ENCODE data around the gene SSUH2. TPM values are rescaled to one million over a fixed set of nuclear protein-coding genes. Genes with fewer than 3 reads are reported as not detected.

SSUH2 gene
- total and polyA plus RNA-seq, 2 of the 13 experiments (the other 11 are each of a cell fraction or from before 2014, with no cell fraction given), result 38.1 to 136 TPM

DNA sequence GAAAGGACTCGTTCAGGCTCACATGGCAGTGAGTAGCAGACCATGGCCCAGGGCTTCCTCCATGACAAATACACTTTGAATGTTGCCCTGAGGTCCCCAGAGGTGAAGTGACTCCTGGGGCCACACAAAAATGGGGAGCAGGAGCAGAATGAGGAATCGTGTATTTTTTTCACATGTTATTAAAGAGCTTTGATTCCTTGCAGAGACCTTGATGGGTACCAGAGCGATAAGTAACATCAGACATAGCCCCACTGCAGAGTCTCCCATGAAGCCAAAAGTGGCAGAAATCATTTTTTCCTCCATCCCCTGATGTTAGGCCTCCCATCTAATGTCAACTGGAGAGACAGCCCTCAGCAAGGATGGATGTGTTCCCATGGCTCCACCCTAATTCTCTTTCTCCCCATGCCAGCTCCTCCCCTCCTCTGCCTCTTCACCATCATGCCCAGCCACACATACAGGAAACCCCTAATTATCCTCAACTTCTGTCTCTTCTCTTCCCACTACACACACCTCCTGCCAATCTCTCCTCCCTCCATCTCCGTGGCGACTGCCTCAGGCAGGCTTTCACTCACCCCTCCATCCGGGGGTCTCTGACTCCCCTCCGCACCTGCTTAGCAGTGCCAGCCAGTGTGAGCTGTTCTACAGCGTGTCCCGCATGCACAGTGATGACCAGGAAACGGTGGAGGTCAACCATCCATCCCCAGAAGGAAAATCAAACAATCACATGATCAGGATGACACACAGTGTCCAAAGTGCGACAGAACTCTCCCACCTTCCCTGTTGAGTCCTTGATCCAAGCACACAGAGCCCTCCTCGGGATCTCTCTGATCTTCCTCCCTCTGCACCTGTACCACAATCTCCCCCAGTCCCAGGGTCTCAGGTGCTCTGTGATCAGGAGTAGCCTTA, 7.1 kb upstream of the SSUH2 start (continued):
- no peak for TF ChIP-seq ZNF234 (CRISPR knock-in tag; conservative IDR thresholded peaks at IDR 0.05)
- TF ChIP-seq KDM2A (CRISPR knock-in tag; IDR thresholded peaks at IDR 0.05; ENCODE audit: borderline replicate concordance, low read depth), result peak; percentile 76
- peak; percentile 64; the same call in 1 of the 2 replicates for TF ChIP-seq ZSCAN9 (CRISPR knock-in tag; IDR thresholded peaks at IDR 0.05; ENCODE audit: borderline replicate concordance)
- TF ChIP-seq, protein P1, sequence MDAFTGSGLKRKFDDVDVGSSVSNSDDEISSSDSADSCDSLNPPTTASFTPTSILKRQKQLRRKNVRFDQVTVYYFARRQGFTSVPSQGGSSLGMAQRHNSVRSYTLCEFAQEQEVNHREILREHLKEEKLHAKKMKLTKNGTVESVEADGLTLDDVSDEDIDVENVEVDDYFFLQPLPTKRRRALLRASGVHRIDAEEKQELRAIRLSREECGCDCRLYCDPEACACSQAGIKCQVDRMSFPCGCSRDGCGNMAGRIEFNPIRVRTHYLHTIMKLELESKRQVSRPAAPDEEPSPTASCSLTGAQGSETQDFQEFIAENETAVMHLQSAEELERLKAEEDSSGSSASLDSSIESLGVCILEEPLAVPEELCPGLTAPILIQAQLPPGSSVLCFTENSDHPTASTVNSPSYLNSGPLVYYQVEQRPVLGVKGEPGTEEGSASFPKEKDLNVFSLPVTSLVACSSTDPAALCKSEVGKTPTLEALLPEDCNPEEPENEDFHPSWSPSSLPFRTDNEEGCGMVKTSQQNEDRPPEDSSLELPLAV (CRISPR knock-in tag; conservative IDR thresholded peaks at IDR 0.05; ENCODE audit: low read depth), result no peak
- no peak for TF ChIP-seq PAF1 (CRISPR knock-in tag; IDR thresholded peaks at IDR 0.05)
- no peak for TF ChIP-seq E2F5 (CRISPR knock-in tag; conservative IDR thresholded peaks at IDR 0.05)
- TF ChIP-seq ZNF276 (CRISPR knock-in tag; IDR thresholded peaks at IDR 0.05; ENCODE audit: low read depth), result peak; percentile 81; the same call in 1 of the 2 replicates
- TF ChIP-seq, protein P2, sequence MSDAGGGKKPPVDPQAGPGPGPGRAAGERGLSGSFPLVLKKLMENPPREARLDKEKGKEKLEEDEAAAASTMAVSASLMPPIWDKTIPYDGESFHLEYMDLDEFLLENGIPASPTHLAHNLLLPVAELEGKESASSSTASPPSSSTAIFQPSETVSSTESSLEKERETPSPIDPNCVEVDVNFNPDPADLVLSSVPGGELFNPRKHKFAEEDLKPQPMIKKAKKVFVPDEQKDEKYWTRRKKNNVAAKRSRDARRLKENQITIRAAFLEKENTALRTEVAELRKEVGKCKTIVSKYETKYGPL (CRISPR knock-in tag; IDR thresholded peaks at IDR 0.05), result no peak
- no peak; the same call in 1 of the 2 replicates for TF ChIP-seq ZNF816 (CRISPR knock-in tag; IDR thresholded peaks at IDR 0.05; ENCODE audit: borderline replicate concordance)
- TF ChIP-seq ZNF672 (CRISPR knock-in tag; IDR thresholded peaks at IDR 0.05), result no peak
- TF ChIP-seq ZNF557 (CRISPR knock-in tag; IDR thresholded peaks at IDR 0.05), result peak; percentile 17; the same call in 1 of the 2 replicates
- TF ChIP-seq PRDM4 (CRISPR knock-in tag; IDR thresholded peaks at IDR 0.05; ENCODE audit: borderline replicate concordance), result peak; percentile 31; the same call in 1 of the 2 replicates
- TF ChIP-seq SCMH1 (CRISPR knock-in tag; IDR thresholded peaks at IDR 0.05; ENCODE audit: borderline replicate concordance), result no peak
- no peak for TF ChIP-seq ZSCAN20 (CRISPR knock-in tag; IDR thresholded peaks at IDR 0.05; ENCODE audit: borderline replicate concordance)
- no peak for TF ChIP-seq SMYD3 (CRISPR knock-in tag; IDR thresholded peaks at IDR 0.05)
- TF ChIP-seq ELF3 (CRISPR knock-in tag; IDR thresholded peaks at IDR 0.05), result peak; percentile 99
- TF ChIP-seq ZNF124 (CRISPR knock-in tag; IDR thresholded peaks at IDR 0.05), result peak; percentile 83
- no peak for TF ChIP-seq CBX1 (IDR thresholded peaks at IDR 0.05; ENCODE audit: low read depth)
- TF ChIP-seq SIN3A (IDR thresholded peaks at IDR 0.05; ENCODE audit: borderline replicate concordance, low read depth, low read length), result no peak; the same call in 1 of the 2 replicates
- peak; percentile 97 for TF ChIP-seq ZNF782 (CRISPR knock-in tag; IDR thresholded peaks at IDR 0.05; ENCODE audit: borderline replicate concordance)
- TF ChIP-seq DDIT3 (CRISPR knock-in tag; IDR thresholded peaks at IDR 0.05), result no peak

All from HepG2 (cell line).